Renal cortical epithelial cell (primary cell): ENCODE measurements around the gene CA6. TPM values are rescaled to one million over a fixed set of nuclear protein-coding genes. Genes with fewer than 3 reads are reported as not detected.
A peak's percentile ranks its signal among the peaks of the same experiment; 100 is the strongest.
"Not testable (repeated sequence)": the region's sequence is repeated elsewhere in the genome, so short reads cannot be mapped to it uniquely, and the experiment has no call there.

Source experiments
- DNase-seq: peaks from one replicate; pipeline ENCODE4 v3.0.0-alpha.2; 2011; ENCODE audit warnings: low read depth
- total RNA-seq: library from RNA; depleted of rRNA; stranded (reverse); fragments of >200 nt; gene quantifications from 2 replicates; pipeline ENCODE4 v1.2.3, GENCODE V29; 2014

CA6 gene
- not detected in 2 replicates for total RNA-seq

DNA sequence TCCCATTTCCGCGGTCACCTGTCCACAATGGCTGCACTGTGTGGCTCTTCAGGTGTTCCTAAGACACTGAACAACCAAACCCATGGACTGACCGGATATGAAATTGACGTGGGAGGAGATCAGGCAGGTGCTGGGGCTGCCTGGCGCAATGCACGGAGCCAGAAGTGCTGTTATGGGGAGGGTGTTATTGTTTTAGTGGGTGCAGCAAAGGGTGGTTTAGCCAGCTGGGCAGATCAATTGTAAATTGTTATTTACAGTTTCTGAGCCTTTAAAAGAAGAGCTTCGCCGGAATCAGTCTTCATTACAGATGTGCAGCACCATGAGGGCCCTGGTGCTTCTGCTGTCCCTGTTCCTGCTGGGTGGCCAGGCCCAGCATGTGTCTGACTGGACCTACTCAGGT, at the start of gene CA6:
CA6 (plus strand) TSS at position 301 of the 400 bp plus-strand sequence; CDS start at position 320, 19 bp downstream.
- DNase-seq = no peak

DNA sequence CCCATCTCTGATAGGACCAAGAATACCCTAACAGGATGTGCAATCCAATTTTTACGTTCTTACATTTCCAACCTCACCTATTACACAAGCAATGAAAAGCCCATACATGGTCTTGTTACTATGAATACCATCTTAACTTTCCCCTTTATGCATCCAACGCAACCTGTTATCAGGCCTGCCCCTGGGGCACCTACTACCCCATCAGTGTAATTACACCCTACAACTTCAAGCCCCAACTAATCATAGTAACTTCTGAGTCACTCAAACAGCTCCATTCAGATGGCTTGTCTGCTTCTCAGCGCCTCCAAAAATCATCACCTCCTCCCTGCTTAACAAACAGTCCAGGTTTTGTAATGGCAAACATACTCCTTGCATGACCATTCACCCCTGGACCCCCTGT, 48.9 kb upstream of the CA6 start:
- not testable (repeated sequence) for DNase-seq

GRCh38 chr1:8897505-8897904, 48.2 kb upstream of the CA6 start:
- not testable (repeated sequence) for DNase-seq

DNA sequence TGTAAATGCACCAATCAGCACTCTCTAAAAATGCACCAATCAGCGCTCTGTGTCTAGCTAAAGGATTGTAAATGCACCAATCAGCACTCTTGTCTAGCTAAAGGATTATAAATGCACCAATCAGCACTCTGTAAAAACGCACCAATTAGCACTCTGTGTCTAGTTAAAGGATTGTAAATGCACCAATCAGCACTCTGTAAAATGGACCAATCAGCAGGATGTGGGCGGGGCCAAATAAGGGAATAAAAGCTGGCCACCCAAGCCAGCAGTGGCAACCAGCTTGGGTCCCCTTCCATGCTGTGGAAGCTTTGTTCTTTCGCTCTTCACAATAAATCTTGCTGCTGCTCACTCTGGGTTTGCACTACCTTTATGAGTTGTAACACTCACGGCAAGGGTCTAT, 47.2 kb upstream of the CA6 start:
- not testable (repeated sequence) for DNase-seq

DNA sequence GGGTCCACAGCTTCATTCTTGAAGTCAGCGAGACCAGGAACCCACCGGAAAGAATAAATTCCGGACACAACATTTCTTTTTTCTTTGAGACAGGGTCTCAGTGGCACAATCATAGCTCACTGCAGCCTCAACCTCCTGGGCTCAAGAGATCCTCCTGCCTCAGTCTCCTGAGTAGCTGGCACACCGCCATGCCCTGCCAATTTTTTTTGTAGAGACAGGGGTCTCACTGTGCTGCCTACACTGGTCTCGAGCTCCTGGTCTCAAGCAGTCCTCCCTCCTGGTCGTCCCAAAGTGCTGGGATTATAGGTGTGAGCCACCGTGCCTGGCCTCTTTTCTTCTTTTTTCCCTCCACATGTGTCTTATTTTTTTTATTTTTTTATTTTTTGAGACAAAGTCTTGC, 46.6 kb upstream of the CA6 start:
- no peak for DNase-seq

DNA sequence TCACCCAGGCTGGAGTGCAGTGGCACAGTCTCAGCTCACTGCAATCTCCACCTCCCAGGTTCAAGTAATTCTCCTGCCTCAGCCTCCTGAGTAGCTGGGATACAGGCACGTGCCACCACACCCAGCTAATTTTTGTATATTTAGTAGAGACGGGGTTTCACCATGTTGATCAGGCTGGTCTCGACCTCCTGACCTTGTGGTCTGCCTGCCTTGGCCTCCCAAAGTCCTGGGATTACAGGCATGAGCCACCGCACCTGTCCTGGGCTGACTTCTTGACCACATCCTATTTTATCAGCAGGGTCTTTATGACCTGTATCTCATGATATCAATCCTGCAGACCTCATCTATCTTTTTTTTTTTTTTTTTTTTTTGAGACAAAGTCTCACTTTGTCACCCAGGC, 45.0 kb upstream of the CA6 start:
- DNase-seq = not testable (repeated sequence)

DNA sequence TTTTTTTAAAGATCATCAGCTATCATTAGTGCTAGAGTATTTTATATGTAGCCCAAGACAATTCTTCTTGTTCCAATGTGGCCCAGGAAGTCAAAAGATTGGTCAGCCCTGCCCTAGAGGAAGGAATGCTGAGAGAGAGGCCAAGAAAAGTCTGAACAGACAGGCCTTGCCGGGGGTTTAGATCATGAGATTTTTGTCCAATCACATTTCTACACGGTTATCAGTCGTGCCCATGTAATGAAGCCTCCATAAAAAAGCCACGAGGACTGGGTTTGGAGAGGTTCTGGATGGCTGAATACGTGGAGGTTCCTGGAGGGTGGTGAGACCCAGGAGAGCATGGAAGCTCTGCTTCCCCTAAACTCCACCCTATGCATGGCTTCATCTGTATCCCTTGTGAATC, 42.9 kb upstream of the CA6 start:
- peak; percentile 56 for DNase-seq

- DNase-seq = peak; percentile 62
These were observed 42.3 kb upstream of the CA6 start for GRCh38 chr1:8903410-8903809.

GRCh38 chr1:8903908-8904650, 41.6 kb upstream of the CA6 start:
- DNase-seq = peak; percentile 99

DNA sequence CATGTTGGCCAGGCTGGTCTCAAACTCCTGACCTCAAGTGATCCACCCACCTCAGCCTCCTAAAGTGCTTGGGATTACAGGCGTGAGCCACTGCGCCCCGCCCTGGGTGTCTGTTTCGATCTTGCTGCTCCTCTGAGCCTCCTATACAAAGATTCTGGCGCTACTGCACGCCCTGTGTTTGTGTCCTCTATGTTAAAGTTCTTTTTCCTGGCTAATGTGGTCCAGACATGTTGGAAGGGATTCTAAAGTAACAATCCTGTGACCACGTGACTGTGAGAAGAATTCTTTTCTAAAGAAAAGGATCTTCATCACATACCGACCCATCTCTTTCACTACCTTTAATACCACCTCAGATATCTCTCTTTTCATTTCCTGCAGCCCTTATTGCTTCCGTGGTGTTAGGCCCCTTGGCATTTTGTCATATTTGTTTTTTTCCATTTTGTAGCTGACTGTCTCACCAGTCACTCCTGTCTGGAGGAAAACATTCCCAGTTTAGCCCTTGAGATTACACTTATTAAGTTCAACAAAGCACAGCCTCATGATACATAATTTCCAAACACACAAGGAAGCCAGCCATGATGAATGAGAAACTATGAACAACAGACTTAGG, 40.0 kb upstream of the CA6 start:
- DNase-seq = no peak

- DNase-seq = no peak
These were observed 37.1 kb upstream of the CA6 start for GRCh38 chr1:8908388-8909151.

- no peak for DNase-seq
These were observed 35.3 kb upstream of the CA6 start for GRCh38 chr1:8910331-8910730.

- peak; percentile 52 for DNase-seq
These were observed 34.8 kb upstream of the CA6 start for GRCh38 chr1:8910914-8911313.

- no peak for DNase-seq
These were observed 34.0 kb upstream of the CA6 start for GRCh38 chr1:8911416-8912309.

DNA sequence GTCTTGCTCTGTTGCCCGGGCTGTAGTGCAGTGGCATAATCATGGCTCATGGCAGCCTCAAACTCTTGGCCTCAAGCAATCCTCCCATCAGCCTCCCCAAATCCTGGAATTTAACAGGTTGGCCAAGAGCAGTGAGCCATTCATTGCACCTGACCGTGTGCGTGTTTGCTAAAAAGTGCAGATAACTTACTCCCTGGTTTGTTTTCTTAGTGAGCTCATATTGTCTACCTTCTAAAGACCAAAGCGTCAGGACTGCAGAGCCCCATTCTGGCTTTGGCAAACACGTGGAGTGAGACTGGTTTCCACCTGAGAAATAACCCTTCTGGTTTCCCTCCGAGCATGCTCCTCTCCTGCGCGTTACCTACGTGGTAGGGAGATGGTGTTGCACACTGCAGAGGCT, 32.2 kb upstream of the CA6 start:
- DNase-seq = peak; percentile 22

DNA sequence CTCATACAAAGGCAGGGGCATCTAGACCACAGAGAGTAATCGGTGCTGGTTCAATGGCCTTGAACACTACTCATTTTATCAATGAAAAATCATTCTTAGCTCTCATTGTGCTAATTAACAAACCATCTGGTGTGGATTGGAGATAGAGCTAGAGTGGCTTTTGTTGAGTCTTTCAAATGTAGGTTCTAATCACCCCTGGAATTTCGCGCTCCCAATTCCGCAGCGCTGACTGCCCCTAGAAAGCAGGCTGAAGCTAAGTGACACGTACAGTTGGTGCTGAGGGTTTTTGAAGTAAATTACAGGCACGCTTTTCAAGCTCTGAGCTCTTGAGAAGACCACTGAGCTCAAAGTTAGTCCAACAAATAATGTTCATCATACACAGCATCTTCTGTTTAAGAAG, 31.2 kb upstream of the CA6 start:
- DNase-seq = no peak

GRCh38 chr1:8915446-8915845, 30.2 kb upstream of the CA6 start:
- no peak for DNase-seq

DNA sequence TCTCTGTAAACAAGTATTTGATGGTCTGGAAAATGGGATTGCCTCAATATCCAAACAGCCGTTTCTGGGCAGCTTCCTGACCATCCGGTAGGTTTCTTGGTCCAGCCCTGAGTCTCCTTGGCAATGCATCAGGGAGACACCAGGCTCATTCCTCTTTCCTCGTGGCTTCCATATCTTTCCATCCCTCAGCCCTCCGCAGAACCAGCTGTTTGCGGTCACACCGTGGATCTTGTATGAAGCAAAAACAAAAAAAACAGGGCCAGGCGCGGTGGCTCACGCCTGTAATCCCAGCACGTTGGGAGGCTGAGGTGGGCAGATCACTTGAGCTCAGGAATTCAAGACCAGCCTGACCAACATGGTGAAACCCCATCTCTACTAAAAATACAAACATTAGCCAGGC, 28.1 kb upstream of the CA6 start:
- DNase-seq = not testable (repeated sequence)

GRCh38 chr1:8922962-8923361, 22.7 kb upstream of the CA6 start:
- DNase-seq = no peak

DNA sequence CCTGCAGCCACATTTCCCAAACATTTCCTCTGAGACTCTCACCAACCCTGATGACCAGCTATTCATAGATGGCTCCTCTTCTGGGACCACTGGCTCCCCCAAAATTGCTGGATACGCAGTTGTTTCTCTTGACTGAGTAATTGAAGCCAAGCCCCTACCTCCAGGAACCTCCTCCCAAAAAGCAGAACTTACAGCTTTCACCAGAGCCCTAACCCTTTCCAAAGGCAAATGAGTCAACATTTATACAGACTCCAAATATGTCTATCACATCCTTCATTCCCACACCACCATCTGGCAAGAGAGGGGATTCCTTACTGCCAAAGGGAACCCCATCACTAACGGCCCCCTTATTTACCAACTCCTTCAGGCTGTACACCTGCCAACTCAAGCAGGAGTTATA, 20.3 kb upstream of the CA6 start:
- DNase-seq = no peak

DNA sequence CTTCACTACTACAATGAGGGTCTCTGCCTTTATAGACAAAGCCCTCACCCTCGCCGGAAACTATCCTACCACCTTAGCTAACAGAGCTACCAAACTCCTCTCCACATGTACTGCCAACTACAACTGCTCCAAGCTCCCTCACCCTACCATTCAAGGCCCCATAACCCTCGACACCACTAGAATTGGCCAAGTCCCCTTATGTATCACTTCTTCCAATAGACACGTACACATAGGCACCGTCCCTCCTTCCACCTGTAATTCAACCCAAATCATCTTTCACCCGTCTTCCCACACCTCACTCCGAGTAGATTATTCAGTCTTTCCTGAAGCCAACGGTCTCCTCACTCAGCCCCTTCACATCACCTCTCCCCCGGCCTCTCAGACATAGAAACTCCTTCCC, 19.7 kb upstream of the CA6 start:
- DNase-seq = no peak
